Measurements from ENCODE around the gene SHISA4.
"Not testable (repeated sequence)": the region's sequence is repeated elsewhere in the genome, so short reads cannot be mapped to it uniquely, and the experiment has no call there.

The SHISA4 gene

GRCh38 chr1:201928266-201928665 is 39.6 kb downstream of the SHISA4 start:
- no peak for DNase-seq (ENCODE audit: low read depth in 2 of 2)

- no peak for DNase-seq (ENCODE audit: low read depth in 2 of 2)
Measured at GRCh38 chr1:201930137-201930536, 41.4 kb downstream of the SHISA4 start.

GRCh38 chr1:201930803-201931202 is 42.1 kb downstream of the SHISA4 start:
- no peak for DNase-seq (ENCODE audit: low read depth in 2 of 2)

- DNase-seq (ENCODE audit: low read depth in 2 of 2) = no peak
Measured at GRCh38 chr1:201933840-201934430, 45.2 kb downstream of the SHISA4 start.

GRCh38 chr1:201937624-201938213 is 49.0 kb downstream of the SHISA4 start:
- no peak for DNase-seq (ENCODE audit: low read depth in 2 of 2)

- no peak for DNase-seq (ENCODE audit: low read depth in 2 of 2)
Measured at GRCh38 chr1:201938440-201939035, 49.8 kb downstream of the SHISA4 start.

GRCh38 chr1:201939148-201939547 is 50.5 kb downstream of the SHISA4 start:
- DNase-seq (ENCODE audit: low read depth in 2 of 2) = no peak

- no peak for DNase-seq (ENCODE audit: low read depth in 2 of 2)
Measured at GRCh38 chr1:201939574-201939973, 50.9 kb downstream of the SHISA4 start.

GRCh38 chr1:201940316-201940715 is 51.6 kb downstream of the SHISA4 start:
- DNase-seq (ENCODE audit: low read depth in 2 of 2) = not testable (repeated sequence)

GRCh38 chr1:201941420-201942128 is 52.9 kb downstream of the SHISA4 start:
- DNase-seq (ENCODE audit: low read depth in 2 of 2) = no peak

GRCh38 chr1:201942129-201942495 is 53.4 kb downstream of the SHISA4 start:
- DNase-seq (ENCODE audit: low read depth in 2 of 2) = no peak

Data from stimulated activated CD8-positive, alpha-beta memory T cell treated with anti-CD3 and anti-CD28 coated beads, Interleukin-2, amount 100 ng/mL, for 48 hours (primary cell).